ENCODE data around the gene GSDME. TPM values are rescaled to one million over a fixed set of nuclear protein-coding genes. Genes with fewer than 3 reads are reported as not detected.

Gene GSDME
- total RNA-seq, 1 experiment from 2014 or later: 7.6 TPM

GRCh38 chr7:24707988-24708615, 49.2 kb downstream of the GSDME start:
- RAD21 ChIA-PET (ENCODE audit: low non-redundant PET in 1 of 2, low total read pairs in 2 of 2, uncharacterized antibody in 2 of 2, unreplicated experiment in 2 of 2): no interaction called here
- TF ChIP-seq POLR2AphosphoS5 (IDR thresholded peaks at IDR 0.05; ENCODE audit: low read depth, low read length): no peak
- no peak for TF ChIP-seq ZFX (IDR thresholded peaks at IDR 0.05)
- no peak for TF ChIP-seq TCF7L2 (IDR thresholded peaks at IDR 0.05; ENCODE audit: borderline replicate concordance, extremely low read depth, insufficient read depth, insufficient read length)
- no peak for TF ChIP-seq REST (IDR thresholded peaks at IDR 0.05; ENCODE audit: low read depth)
- TF ChIP-seq SRF (IDR thresholded peaks at IDR 0.05; ENCODE audit: low read depth): no peak
- no peak for TF ChIP-seq EZH2 (IDR thresholded peaks at IDR 0.05)
- no peak for TF ChIP-seq CTCF (IDR thresholded peaks at IDR 0.05 in 2 of 3, conservative IDR thresholded peaks at IDR 0.05 in 1 of 3; ENCODE audit: borderline replicate concordance in 1 of 3, insufficient read depth in 1 of 3, low read depth in 2 of 3, low read length in 2 of 3)
- TF ChIP-seq CEBPB (IDR thresholded peaks at IDR 0.05; ENCODE audit: low read depth): no peak
- TF ChIP-seq YY1 (IDR thresholded peaks at IDR 0.05; ENCODE audit: extremely low read depth, insufficient replicate concordance, low read depth, low read length): no peak
- TF ChIP-seq CBX3 (IDR thresholded peaks at IDR 0.05; ENCODE audit: low read depth): no peak
- TF ChIP-seq JUND (IDR thresholded peaks at IDR 0.05): no peak
- TF ChIP-seq FOSL1 (IDR thresholded peaks at IDR 0.05; ENCODE audit: low read depth): no peak
- TF ChIP-seq RAD21 (IDR thresholded peaks at IDR 0.05; ENCODE audit: low read depth): no peak
- no peak for TF ChIP-seq EGR1 (IDR thresholded peaks at IDR 0.05; ENCODE audit: low read depth)
- no peak for TF ChIP-seq ATF3 (IDR thresholded peaks at IDR 0.05)
- TF ChIP-seq ZBTB33 (IDR thresholded peaks at IDR 0.05; ENCODE audit: extremely low read depth, insufficient replicate concordance, low read length): no peak
- Histone ChIP-seq H3K27ac (ENCODE audit: low read depth, low read length) (no peak overlapping the region), H3K9me2 (ENCODE audit: insufficient read depth) (no peaks in the 10 kb centered on the region), H3K79me2 (ENCODE audit: insufficient read depth, low read length) (no peaks in the 10 kb centered on the region), H2AFZ (ENCODE audit: low read depth, low read length, poor library complexity, severe bottlenecking) (no peak overlapping the region), H3K9me3 (ENCODE audit: control insufficient read depth in 1 of 2, insufficient read depth in 1 of 2, low read depth in 1 of 2, low read length in 2 of 2) (no peaks in the 10 kb centered on the region), H4K20me1 (ENCODE audit: insufficient read depth) (no peaks in the 10 kb centered on the region), H3K4me2 (ENCODE audit: low read length) (no peak overlapping the region), H3K27me3 (ENCODE audit: insufficient read depth, low read length) (no peaks in the 10 kb centered on the region), H3K4me1 (ENCODE audit: control insufficient read depth in 1 of 2, insufficient read depth in 2 of 2, low read length in 2 of 2) (no peaks in the 10 kb centered on the region), H3K4me3 (replicated peaks in 1 of 2; ENCODE audit: low read depth in 1 of 2, low read length in 2 of 2) (no peak overlapping the region), H3K36me3 (ENCODE audit: control insufficient read depth in 1 of 2, insufficient read depth in 2 of 2, low read length in 2 of 2) (no peaks in the 10 kb centered on the region), H3K9ac (ENCODE audit: low read length) (no peak overlapping the region)
- intact Hi-C loops (cut with micrococcal nuclease): no loop called here
- DNase-seq (ENCODE audit: low read depth, low spot score): no peak
- BruUV-seq (replicated peaks): no TSS peak
- CTCF ChIA-PET: interaction anchor here (0.8 to 1.0 kb wide), 2 partner anchors 13 to 42 kb away, joined by 3 read pairs; no protein-coding TSS in a partner anchor
- no peak for ATAC-seq
- POLR2A ChIA-PET: no interaction called here
